CD4-positive, alpha-beta T cell treated with Interleukin-17A for 1 hour (primary cell): ENCODE data around the gene HNRNPM.

Source experiments
- DNase-seq: peaks from one replicate; pipeline ENCODE4 v3.0.0-alpha.2; 2020

HNRNPM gene

DNA sequence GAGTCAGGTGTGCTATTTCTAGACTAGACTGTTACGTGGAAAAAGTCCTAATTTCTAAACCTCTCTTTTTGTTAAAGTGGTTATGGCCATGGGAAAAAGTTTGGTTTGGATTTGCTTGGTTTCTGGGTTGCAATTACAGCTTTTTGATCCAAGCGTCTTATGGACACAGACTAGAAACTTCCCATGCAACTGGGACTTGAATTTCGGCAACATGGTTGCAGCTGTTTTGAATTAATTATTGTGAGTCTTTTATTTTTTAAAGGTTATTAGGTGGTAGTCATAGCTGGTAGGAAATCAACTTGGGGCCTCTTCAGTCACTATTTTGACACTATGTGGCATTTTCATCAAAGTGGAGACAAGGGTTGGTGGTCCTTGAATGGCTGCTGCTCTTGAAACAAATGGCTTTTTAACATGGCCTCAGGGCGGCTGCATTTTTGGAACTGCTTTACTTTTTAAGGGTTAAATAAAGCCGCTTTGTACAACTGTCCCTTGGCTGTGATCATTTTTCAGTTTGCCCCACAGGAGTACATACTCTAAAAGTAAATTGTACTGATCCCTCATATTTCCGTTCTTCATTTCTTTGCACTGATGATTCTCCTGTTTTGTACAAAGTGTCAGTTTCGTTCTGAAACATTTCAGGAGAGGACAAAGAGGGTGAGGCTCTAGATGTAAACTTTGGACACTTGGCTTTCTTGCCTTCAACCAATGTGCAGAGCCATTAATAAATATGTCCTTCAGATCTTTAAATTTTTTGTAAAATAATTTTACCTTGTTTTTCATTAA, 15.9 kb downstream of the HNRNPM start:
- no peak for DNase-seq

DNA sequence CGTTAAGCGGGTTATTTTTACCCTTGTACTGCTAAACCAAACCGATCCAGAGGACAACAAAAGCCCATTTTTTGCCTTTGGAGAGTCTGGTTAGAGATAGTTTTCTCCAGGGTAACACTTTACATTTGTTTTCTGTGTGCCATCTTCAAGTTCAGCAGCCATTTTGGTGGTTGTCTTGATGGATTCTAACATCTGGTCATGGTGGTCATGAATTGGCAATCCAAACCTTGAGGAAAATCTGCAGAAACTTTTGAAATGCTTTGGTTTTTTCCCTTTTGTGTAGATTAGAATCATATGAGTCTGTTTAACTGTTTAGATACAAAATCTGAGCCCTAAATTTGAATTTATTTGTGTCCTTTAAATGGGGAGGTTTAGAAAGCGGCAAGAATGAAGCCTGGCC, 16.6 kb downstream of the HNRNPM start:
- no peak for DNase-seq

DNA sequence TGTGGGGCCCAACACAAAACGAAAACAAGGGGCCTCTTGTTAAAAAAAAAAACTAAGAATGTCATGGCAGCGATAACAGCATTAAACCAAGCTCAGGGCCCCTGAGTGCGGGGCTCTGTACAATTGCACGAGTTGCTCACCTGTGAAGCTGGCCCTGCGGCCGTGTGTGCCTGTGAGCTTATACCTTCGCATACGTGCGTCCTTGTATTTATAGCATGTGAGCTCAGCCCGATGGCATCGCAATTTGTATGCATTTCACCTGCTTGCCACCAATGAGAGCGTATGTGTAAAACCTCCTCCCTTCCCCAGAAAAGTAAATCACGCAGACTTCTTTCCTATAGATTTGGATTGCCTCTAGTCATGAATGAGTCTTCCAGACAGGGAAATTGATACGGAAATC, 17.1 kb downstream of the HNRNPM start:
- DNase-seq = no peak

DNA sequence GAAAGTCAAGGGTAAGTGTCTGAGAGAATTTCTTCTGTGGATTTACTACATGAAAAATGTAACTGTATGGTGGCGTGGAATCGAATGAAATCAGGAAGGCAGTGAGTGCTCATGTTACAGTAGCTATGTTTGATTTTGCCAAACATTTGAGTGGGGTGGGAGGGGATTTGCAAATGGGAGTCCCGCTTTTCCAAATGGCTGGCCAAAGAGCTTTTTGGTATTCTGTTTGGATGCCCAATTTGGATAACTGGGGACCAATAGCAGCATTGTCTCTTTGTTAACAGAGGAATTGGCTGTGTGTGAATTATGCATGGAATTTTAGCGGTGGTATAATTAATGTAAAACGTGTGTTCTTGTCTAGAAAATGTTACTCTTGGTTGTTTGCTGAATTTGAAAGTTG, 17.8 kb downstream of the HNRNPM start:
- DNase-seq = no peak

DNA sequence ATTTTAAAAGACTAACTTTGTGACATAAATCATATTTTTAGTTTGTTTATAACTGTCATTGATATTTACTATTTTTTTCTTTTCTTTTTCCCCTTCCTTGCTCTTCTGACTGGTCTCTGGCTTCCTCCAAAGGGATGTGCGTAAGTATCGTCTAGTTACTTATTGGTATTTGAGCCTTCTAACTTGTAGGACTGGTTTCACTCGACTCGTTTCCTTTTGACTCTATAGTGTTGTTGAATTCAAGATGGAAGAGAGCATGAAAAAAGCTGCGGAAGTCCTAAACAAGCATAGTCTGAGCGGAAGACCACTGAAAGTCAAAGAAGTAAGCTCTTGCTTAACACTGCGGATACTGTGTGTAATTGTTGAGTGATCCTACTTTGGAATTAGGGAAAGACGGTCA, 18.6 kb downstream of the HNRNPM start:
- no peak for DNase-seq

DNA sequence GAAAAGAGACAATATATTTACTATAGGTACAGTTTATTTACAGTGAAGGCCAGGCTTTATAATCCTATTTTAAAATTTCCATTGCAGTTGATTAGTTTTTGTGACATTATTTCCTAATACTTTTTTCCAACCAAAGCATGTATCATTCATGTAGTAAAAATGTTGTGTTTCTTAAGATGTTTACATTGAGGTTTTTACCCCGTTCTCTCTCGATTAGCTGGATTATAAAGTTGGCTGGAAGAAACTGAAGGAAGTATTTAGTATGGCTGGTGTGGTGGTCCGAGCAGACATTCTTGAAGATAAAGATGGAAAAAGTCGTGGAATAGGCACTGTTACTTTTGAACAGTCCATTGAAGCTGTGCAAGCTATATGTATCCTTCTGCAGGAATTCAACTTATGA, 21.2 kb downstream of the HNRNPM start:
- DNase-seq = no peak

DNA sequence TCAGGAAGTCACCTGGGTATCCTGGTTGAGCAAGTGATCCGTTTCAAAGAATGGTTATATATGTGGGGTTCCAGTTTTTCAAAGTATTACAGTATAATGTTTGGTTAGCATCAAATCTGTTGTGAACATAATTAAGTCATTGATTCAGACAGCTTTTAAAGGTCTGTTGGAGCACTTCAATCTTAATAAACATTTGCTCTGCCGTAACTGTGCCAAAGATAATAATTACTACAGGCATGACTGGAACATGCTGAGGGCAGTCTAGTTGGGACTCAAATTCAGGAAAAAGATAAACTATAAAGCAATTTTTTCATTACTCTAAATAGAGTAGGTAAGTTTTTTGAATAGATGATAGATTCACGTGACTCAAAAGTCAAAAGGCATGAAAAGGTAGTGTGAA, 23.3 kb downstream of the HNRNPM start:
- no peak for DNase-seq

DNA sequence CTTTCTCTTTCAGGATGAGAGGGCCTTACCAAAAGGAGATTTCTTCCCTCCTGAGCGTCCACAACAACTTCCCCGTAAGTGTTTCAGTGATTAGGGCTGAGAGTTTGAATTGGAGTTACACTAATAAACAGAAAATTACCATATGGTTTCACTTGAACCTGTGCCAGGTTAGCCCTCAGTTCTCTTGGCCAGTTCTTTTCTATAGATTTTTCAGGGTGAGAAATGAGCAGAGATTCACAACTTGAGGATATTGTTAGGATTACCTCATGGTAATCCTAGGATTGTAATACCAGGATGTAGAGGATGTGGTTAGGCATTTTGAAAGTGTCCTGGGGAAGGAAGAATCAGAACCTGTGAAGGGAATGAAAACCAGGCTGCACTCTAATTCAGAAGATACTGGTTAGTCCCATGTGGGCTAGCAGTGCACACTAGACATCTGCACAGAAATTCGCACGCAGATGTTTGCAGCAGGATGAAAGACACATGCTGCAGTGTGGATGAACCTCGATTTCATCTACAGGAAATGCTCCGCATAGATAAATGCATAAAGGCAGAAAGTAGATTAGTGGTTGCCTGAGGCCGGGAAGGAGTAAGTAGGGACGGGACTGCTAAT, 24.1 kb downstream of the HNRNPM start:
- no peak for DNase-seq

DNA sequence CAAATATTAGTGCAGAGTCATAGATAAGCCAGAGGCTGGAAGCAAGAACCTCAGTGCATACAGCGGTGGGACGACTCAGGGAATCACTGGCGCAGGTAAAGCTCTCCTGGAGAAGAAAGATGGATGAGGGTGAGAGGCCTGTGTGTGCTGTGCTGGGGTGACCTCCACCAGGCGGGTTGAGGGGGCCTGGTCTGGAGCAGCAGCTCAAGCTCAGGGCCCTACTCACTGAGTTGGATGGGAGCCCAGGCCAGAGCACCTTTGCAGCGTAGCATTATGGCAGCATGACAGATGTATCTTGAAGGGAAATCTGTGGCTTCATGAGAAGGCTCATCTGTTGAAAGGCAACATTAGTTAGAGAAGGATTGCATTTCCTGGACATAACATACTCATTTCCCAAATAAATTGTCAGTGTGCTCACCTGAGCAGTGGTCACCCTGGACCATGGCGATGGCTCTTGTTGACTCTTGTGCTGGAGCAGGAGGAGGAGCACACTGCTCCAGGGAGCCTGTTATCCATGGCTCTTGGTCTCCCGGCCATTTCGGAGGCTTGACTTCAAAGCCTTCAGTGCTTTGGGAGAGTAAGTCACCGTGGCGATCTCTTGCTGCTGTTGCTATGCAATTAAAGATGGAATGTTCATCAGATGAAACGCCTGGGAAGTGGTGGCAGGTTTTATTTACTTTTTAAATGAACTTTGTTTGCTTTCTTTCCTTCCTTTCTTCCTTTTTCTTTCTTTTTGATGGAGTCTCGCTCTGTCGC, 25.0 kb downstream of the HNRNPM start:
- no peak for DNase-seq

DNA sequence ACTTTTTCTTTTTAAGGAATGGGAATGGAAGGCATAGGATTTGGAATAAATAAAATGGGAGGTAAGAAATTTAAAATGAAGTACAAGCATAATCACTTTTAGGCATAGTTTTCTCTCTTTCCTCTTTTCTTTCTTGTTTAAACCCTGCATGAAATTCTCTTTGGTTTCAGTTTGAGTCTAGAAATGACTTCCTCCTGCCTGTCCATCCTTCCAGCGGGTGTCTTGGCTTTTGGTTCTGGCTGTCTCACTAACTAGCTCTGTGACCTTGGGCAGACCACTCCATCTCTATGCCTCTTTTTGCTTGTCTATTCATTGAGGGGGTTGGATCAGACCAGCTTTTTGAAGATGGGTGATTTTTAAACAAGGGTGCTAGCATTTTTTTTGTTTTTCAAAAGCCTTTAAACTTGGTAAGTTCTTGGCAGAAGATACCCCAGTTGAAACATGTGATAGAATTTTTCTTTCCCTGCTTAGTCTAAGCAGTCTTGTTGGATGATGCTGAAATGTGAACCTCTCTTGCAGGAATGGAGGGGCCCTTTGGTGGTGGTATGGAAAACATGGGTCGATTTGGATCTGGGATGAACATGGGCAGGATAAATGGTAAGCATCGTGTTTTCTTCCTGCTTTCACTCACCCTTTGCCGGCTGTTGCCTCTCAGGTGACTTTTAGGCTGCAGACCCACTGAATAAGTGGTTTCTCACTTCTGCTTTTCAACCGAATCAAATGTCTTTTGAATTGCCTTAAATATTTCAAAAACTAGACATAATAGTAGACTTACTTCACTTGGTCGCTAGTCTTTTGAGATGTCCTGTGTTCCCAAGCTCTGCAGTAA, 29.1 kb downstream of the HNRNPM start:
- DNase-seq = no peak

DNA sequence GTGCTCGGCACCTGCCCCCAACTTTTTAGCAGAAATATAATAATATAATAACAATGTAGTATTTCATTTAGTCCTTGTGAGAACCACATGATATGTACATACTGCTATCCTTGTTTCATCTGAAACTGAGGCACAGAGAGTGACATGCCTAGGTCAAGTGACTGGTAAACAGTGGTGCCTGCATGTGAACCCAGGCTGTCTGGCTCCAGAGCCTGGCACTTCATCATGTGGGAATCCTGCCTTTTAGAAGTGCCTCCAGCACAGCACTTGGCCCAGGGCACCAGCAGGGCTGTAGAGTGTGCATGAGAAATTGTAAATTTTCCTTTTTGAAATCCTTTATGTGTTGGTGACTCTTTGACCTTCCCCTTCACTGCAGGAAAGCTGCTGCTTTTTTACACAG, 30.2 kb downstream of the HNRNPM start:
- DNase-seq = no peak

DNA sequence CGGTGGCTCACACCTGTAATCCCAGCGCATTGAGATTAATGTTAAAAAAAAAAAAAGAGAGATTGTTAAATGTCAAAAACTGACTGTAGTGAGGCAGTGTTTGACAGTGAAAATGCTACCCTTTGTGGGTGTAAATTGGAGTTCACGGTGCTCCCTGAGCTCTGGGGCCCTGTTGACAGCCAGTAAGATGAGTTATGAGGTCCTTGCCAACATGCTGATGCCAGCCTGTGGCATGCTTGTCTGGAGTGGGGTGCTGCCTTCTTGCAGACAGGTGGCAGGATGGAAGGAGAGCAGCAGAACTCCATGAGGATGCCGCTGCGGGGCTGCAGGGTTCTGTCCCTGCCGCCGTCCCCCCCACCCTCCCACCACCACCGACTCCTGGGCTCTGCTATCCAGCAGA, 31.7 kb downstream of the HNRNPM start:
- no peak for DNase-seq

DNA sequence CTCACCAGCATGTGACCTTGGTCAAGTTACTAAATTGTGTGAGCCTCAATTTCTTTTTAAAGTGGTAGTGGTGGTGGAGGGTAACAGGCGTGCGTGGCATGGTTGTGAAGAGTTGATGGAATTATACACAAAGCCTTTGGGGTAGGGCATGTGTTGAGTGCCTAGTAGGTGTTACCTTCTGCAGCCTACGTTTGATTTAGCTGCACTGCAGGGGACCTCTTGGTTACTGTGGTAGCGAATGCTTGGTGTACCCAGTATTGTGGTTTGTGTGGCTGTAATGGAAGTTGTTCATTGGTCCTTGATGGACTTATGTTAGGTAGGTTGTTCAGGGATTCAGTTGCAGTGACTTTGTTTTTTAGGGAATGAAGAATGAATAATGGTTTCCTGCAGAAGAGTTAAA, 33.1 kb downstream of the HNRNPM start:
- no peak for DNase-seq

DNA sequence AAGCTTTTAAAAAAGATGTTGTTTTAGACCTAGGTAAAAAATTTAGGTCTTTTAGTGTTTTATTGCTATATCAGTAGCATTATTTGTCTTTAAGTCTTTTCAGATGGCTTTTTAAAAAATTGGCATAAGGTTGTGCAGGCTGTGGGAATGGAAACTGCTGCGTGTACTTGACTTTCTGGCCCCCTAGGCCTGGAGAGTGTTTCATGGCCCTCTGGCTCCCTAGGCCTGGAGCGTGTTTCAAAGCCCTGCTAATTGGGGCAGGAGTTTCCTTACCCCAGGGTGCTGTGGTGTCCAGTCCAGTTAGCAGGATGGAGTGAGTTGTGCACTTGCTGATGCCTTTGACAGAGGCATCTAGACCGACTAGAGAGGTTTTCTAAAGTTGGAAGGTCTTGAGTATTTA, 33.8 kb downstream of the HNRNPM start:
- DNase-seq = no peak

DNA sequence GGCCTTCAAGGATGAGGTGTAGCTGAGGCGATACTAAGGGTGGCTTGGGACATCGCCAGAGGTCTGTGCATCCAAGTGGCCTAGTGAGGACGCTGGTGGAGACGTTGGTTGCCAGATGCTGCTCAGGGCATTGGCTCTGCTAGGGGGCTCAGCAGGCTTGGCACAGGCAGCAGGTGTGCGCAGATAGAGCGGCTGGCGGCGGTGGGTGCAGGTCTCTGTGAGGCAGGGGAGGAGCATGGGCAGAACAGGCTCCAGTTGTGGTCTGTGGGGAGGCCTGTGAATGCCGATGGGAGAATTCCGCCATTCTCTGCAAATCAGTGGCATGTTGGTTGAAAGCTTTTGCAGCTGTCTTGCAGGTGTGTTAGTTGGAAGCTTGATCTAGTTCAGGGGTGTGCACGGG, 36.4 kb downstream of the HNRNPM start:
- DNase-seq = no peak

DNA sequence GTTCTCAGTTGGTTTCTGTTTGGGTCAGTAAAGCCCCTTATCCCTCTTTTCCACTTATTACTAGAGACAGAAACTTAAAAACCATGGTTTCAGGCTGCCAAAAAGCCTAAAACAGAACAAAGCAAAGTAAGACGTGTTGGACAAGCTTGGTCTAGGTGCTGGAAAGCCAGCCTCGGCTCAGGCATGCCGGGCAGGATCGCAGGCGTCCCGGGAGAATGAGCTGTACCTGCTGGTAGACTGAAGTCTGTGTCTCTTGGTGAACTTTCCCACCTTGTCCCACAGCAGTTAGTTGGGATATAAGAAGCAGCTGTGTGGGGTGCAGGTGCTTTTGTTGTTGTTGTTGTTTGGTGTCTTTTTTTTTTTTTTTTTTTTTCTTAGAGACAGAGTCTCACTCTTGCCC, 36.8 kb downstream of the HNRNPM start:
- no peak for DNase-seq

DNA sequence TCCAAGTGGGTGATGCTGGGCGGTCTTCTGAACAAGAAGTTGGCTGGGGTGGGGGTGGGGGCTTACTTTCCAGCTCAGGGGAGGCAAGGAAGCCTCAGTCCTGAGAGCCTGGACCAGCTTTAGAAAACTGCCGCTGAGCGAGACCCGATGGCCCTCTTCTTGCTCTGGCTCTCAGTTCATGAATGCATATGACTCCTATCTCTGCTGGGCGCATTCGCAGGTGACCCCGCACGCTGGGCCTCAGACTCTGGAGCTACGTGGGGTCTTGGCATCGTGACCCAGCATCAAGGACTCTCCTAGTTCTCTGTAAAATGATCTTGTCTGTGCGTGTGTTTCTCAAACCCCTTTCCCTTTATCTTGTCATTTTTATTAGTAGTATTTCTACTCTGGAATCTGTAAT, 37.9 kb downstream of the HNRNPM start:
- DNase-seq = no peak

DNA sequence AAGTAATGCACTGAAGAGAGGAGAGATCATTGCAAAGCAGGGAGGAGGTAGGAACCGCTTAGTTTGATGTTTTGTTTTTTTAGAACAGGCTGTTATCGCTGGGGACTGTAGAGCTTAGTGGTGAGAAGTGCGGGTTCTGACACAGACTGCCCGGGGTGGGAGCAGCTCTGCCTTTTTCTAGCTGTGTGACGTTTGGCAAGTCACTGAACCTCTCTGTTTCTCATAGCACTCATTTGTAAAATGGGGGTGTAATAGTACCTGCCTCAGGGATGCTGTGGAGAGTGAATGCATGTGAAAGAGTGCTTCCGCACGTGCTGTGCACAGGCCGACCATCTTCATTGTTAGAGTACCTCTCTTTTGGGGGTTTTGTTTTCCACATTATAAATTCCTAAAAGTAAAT, 38.4 kb downstream of the HNRNPM start:
- DNase-seq = no peak

DNA sequence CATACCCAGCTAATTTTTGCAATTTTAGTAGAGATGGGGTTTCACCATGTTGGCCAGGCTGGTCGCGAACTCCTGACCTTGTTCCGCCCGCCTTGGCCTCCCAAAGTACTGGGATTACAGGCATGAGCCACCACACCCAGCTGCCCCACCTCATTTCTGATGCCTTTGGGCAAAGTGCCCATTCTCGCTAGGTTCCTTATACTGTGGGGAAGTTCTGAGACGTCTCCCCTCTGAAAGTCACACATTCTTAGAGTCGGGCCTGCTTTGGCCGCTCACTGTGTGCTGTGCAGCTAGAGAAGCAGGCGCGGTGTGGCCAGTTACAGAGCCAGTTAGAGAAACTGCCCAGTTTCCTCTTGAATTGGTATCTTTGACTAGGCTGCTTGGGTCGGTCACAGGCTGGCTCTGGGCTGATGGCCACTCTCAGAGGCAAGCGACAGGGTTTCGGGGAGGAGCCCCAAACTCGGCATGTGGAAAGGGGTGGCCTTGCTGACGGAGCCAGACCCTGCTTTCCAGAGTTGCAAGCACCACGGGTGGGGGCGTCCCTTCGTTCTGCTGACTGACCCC, 39.6 kb downstream of the HNRNPM start:
- peak; percentile 22 for DNase-seq

DNA sequence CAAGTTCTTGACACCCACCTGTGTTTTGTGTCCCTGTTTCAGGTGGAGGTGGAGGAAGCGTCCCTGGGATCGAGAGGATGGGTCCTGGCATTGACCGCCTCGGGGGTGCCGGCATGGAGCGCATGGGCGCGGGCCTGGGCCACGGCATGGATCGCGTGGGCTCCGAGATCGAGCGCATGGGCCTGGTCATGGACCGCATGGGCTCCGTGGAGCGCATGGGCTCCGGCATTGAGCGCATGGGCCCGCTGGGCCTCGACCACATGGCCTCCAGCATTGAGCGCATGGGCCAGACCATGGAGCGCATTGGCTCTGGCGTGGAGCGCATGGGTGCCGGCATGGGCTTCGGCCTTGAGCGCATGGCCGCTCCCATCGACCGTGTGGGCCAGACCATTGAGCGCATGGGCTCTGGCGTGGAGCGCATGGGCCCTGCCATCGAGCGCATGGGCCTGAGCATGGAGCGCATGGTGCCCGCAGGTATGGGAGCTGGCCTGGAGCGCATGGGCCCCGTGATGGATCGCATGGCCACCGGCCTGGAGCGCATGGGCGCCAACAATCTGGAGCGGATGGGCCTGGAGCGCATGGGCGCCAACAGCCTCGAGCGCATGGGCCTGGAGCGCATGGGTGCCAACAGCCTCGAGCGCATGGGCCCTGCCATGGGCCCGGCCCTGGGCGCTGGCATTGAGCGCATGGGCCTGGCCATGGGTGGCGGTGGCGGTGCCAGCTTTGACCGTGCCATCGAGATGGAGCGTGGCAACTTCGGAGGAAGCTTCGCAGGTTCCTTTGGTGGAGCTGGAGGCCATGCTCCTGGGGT, 41.0 kb downstream of the HNRNPM start:
- DNase-seq = no peak

DNA sequence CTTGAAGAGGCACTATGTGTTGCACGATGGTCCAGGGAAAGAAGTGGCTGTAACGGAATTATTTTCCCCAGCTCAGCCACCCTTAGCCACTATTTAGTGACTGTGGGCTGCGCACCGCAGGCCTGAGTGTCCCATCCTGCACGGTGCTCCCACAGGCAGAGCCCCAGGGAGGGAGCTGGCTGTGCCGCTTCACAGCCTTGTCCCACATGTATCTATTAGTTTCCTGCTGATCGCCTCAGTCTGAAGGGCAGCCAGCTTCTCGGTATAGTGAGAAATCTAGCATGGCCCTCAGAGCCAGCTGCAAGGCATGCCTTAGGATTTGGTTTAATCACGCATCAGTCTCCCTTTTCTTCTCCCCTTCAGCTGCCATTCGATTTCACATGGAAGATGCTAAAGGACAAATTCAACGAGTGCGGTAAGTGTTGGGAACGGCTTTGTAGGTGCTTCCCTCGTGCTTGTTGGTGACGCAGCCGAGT, 41.9 kb downstream of the HNRNPM start:
- no peak for DNase-seq
